Measurements from ENCODE around the gene MDGA2. TPM values are rescaled to one million over a fixed set of nuclear protein-coding genes. Genes with fewer than 3 reads are reported as not detected.

Gene MDGA2
- total RNA-seq, 2 donors from 2014 or later: not detected

DNA sequence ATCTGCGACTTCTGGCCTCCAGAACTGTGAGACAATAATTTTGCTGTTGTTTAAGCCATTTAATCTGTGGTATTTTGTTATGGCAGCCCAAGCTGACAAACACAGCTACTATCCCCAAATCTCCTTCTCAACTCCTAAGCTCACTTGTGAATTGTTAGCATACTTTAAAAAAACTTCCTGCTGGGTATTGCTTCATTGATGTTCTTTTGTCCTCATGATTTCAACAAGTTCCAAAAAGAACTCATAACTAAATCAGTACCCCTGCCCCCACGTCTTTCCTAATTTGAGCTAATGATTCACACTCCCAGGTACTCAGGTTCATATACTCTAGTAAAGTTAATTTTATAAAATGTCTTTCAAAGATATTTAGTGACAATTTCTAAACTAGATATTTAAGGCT lies 125.5 kb downstream of the MDGA2 start:
- Histone ChIP-seq H3K27me3 (no peaks in the 10 kb centered on the region), H3K27ac (no peak overlapping the region), H3K9me3 (no peaks in the 10 kb centered on the region), H3K4me1 (no peaks in the 10 kb centered on the region), H3K36me3 (no peaks in the 10 kb centered on the region), H3K4me3 (no peak overlapping the region), H3K9ac (ENCODE audit: low read depth in 2 of 2, low read length in 2 of 2) (no peak overlapping the region)
- no peak for DNase-seq
- intact Hi-C loops (cut with DNase I): no loop called here
- TF ChIP-seq, protein P1, sequence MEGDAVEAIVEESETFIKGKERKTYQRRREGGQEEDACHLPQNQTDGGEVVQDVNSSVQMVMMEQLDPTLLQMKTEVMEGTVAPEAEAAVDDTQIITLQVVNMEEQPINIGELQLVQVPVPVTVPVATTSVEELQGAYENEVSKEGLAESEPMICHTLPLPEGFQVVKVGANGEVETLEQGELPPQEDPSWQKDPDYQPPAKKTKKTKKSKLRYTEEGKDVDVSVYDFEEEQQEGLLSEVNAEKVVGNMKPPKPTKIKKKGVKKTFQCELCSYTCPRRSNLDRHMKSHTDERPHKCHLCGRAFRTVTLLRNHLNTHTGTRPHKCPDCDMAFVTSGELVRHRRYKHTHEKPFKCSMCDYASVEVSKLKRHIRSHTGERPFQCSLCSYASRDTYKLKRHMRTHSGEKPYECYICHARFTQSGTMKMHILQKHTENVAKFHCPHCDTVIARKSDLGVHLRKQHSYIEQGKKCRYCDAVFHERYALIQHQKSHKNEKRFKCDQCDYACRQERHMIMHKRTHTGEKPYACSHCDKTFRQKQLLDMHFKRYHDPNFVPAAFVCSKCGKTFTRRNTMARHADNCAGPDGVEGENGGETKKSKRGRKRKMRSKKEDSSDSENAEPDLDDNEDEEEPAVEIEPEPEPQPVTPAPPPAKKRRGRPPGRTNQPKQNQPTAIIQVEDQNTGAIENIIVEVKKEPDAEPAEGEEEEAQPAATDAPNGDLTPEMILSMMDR (IDR thresholded peaks at IDR 0.05): no peak

DNA sequence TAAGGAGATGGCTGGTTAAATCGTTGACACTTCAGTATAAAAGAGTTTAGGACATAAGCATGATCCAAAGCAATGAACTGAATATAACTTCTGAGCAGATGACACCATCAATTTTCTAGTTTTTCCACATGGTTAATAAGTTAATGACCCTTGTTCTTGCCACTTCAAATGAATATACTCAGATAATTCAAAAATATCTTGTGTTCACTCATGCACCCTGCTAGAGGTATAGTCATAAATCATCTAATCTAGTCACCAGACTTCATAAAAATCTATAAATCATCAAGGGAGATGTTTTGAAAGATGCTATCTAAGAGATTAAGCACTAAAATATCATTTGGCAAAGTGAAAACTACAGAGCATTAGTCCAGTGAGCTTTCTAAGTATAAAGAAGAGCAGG lies 131.9 kb downstream of the MDGA2 start:
- H3K9ac ChIP-seq (ENCODE audit: low read depth in 2 of 2, low read length in 2 of 2): no peak overlapping the region
- no peak overlapping the region for H3K27ac ChIP-seq
- no peaks in the 10 kb centered on the region for H3K4me1 ChIP-seq
- H3K4me3 ChIP-seq: no peak overlapping the region
- no peaks in the 10 kb centered on the region for H3K9me3 ChIP-seq
- intact Hi-C loops (cut with DNase I): no loop called here
- H3K36me3 ChIP-seq: no peaks in the 10 kb centered on the region
- TF ChIP-seq, protein P1 (IDR thresholded peaks at IDR 0.05): no peak
- no peaks in the 10 kb centered on the region for H3K27me3 ChIP-seq
- no peak for DNase-seq

DNA sequence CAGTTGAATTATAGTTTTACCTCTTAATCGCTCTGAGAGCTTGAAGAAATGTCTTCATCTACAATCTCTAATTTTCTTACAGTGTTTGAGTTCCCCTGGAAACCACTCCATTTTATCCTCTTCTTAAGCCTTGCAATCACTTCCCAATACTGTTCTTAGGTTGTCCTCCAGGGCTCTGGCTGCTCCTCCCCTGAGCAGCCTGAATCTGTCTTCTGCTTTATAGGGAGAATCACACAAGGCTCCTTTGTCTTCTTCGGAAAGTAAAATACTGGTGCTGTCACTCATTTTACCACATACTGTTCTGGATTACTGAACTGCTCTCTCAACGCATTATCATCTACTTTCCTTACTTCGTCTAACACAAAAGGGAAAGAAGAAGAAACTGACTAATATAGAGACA lies 133.7 kb downstream of the MDGA2 start:
- Histone ChIP-seq H3K4me1 (no peaks in the 10 kb centered on the region), H3K27ac (no peak overlapping the region), H3K36me3 (no peaks in the 10 kb centered on the region), H3K27me3 (no peaks in the 10 kb centered on the region), H3K4me3 (no peak overlapping the region), H3K9me3 (no peaks in the 10 kb centered on the region), H3K9ac (ENCODE audit: low read depth in 2 of 2, low read length in 2 of 2) (no peak overlapping the region)
- TF ChIP-seq, protein P1 (IDR thresholded peaks at IDR 0.05): no peak
- no peak for DNase-seq
- intact Hi-C loops (cut with DNase I): no loop called here

DNA sequence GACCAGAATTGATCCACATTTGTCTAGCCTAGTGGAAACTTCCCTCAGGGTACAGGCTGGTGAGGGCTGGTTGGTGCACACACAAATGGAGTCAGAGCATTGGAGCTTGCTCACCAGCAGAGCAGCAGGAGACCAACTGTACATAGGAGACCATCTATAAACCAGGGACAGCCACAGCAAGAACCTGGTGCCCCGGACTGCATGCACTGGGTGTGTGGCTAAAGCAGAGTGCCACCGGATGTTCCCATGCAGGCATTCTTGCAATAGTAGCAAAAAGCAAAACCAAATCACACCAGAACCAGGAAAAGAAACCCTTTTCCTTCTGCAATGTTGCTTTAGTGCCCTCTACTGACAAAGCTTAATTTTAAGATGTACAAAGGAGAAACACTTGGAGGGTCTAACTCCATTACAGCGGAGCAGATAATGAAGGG lies 136.4 kb downstream of the MDGA2 start:
- H3K36me3 ChIP-seq: no peaks in the 10 kb centered on the region
- no peaks in the 10 kb centered on the region for H3K4me1 ChIP-seq
- no peak for DNase-seq
- TF ChIP-seq, protein P1 (IDR thresholded peaks at IDR 0.05): no peak
- H3K4me3 ChIP-seq: no peak overlapping the region
- H3K9me3 ChIP-seq: no peaks in the 10 kb centered on the region
- intact Hi-C loops (cut with DNase I): no loop called here
- no peak overlapping the region for H3K27ac ChIP-seq
- H3K27me3 ChIP-seq: no peaks in the 10 kb centered on the region
- H3K9ac ChIP-seq (ENCODE audit: low read depth in 2 of 2, low read length in 2 of 2): no peak overlapping the region

DNA sequence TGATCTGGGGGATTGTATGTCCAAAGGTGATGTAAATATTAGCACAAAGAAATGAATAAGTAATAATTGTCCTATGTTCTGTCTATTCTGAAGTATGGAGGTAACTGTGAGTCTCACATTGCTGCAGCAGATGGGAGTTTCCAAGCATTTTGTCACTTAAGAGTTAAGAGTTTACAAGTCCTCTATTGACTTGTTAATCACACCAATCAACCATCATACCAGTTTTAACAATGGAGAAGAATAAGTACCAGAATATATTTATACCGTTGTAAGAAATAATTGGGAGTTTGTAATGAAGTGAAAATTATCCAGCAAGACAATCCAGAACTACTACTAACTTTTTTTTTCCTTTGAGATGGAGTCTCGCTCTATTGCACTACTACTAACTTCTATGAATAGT lies 139.1 kb downstream of the MDGA2 start:
- Histone ChIP-seq H3K4me3 (no peak overlapping the region), H3K4me1 (no peaks in the 10 kb centered on the region), H3K27ac (no peak overlapping the region), H3K9me3 (no peaks in the 10 kb centered on the region), H3K9ac (ENCODE audit: low read depth in 2 of 2, low read length in 2 of 2) (no peak overlapping the region), H3K36me3 (no peaks in the 10 kb centered on the region), H3K27me3 (no peaks in the 10 kb centered on the region)
- intact Hi-C loops (cut with DNase I): no loop called here
- DNase-seq: no peak
- TF ChIP-seq, protein P1 (IDR thresholded peaks at IDR 0.05): no peak
